ENCODE measurements around the gene OR7G2.
"Not testable (repeated sequence)": the region's sequence is repeated elsewhere in the genome, so short reads cannot be mapped to it uniquely, and the experiment has no call there.

DNA sequence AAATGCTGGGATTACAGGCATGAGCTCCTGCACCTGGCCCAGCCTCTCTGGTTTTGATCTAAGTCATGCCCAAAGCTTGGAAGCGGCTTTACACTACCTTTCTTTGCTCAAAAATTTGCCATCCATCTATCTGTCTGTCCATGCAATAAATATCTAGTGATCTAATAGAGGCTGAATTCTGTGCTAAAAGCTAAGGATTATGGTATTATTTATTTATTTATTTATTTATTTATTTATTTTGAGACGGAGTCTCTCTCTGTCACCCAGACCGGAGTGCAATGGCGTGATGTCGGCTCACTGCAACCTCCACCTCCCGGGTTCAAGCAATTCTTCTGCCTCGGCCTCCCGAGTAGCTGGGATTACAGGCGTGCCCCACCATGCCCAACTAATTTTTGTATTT, 51.1 kb downstream of the OR7G2 start:
- TF ChIP-seq ZNF232 (CRISPR knock-in tag; IDR thresholded peaks at IDR 0.05); ATF2 (CRISPR knock-in tag; IDR thresholded peaks at IDR 0.05; ENCODE audit: borderline replicate concordance, low read depth); KAT7 (CRISPR knock-in tag; IDR thresholded peaks at IDR 0.05; ENCODE audit: borderline replicate concordance); USF1 (CRISPR knock-in tag; IDR thresholded peaks at IDR 0.05); MAX (CRISPR knock-in tag; IDR thresholded peaks at IDR 0.05); JUN (CRISPR knock-in tag; IDR thresholded peaks at IDR 0.05); FOXP4 (CRISPR knock-in tag; IDR thresholded peaks at IDR 0.05); TEAD1 (CRISPR knock-in tag; IDR thresholded peaks at IDR 0.05); PRRX2 (CRISPR knock-in tag; IDR thresholded peaks at IDR 0.05); ETV6 (CRISPR knock-in tag; IDR thresholded peaks at IDR 0.05): not testable (repeated sequence)
- TF ChIP-seq, protein P1, sequence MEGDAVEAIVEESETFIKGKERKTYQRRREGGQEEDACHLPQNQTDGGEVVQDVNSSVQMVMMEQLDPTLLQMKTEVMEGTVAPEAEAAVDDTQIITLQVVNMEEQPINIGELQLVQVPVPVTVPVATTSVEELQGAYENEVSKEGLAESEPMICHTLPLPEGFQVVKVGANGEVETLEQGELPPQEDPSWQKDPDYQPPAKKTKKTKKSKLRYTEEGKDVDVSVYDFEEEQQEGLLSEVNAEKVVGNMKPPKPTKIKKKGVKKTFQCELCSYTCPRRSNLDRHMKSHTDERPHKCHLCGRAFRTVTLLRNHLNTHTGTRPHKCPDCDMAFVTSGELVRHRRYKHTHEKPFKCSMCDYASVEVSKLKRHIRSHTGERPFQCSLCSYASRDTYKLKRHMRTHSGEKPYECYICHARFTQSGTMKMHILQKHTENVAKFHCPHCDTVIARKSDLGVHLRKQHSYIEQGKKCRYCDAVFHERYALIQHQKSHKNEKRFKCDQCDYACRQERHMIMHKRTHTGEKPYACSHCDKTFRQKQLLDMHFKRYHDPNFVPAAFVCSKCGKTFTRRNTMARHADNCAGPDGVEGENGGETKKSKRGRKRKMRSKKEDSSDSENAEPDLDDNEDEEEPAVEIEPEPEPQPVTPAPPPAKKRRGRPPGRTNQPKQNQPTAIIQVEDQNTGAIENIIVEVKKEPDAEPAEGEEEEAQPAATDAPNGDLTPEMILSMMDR (IDR thresholded peaks at IDR 0.05): not testable (repeated sequence)
